ENCODE measurements around the gene TFB2M. TPM values are rescaled to one million over a fixed set of nuclear protein-coding genes. Genes with fewer than 3 reads are reported as not detected.

TFB2M gene
- total and polyA plus RNA-seq, 2 of the 13 experiments (the other 11 are each of a cell fraction or from before 2014, with no cell fraction given): 15.7 to 31.4 TPM

Small RNA genes lying within 50 kb of the gene (small RNA-seq; reads per million reads assigned to genes)
- 0 reads per million in 3 experiments for gene AL356583.2 (ENCODE audit: insufficient read depth in 2 of 3, insufficient read length in 3 of 3, low read depth in 2 of 3, low replicate concordance in 1 of 3)

Other genes starting within 250 kb of the TFB2M start
- 27.7 and 32.9 TPM in 2 replicates for gene SMYD3, start 59.0 kb downstream of the TFB2M start, total RNA-seq (2016; rRNA removed; fragmentation: Illumina TruSeq; extraction: Trizol)
- gene SMYD3, start 59.0 kb downstream of the TFB2M start, polyA plus RNA-seq (2011; rRNA removed): 29.2 and 35.8 TPM in 2 replicates
- gene CNST, start 195 bp upstream of the TFB2M start, total RNA-seq (2016; rRNA removed; fragmentation: Illumina TruSeq; extraction: Trizol): 12.4 and 15.7 TPM in 2 replicates
- gene CNST, start 195 bp upstream of the TFB2M start, polyA plus RNA-seq (2011; rRNA removed): 6.3 and 6.4 TPM in 2 replicates
- 62.3 and 65.6 TPM in 2 replicates for gene SCCPDH, start 158.1 kb upstream of the TFB2M start, total RNA-seq (2016; rRNA removed; fragmentation: Illumina TruSeq; extraction: Trizol)
- 29.8 and 36.7 TPM in 2 replicates for gene SCCPDH, start 158.1 kb upstream of the TFB2M start, polyA plus RNA-seq (2011; rRNA removed)